GM18511 (cell line): ENCODE results near the gene DCPS.

ENCODE experiments used
- ATAC-seq: cut with Tn5 transposase; IDR thresholded peaks from one replicate; pipeline ENCODE4 v1.9.1; 2021; ENCODE audit warnings: mild to moderate bottlenecking, moderate library complexity; ENCODE audit not compliant: unreplicated experiment

Gene DCPS

DNA sequence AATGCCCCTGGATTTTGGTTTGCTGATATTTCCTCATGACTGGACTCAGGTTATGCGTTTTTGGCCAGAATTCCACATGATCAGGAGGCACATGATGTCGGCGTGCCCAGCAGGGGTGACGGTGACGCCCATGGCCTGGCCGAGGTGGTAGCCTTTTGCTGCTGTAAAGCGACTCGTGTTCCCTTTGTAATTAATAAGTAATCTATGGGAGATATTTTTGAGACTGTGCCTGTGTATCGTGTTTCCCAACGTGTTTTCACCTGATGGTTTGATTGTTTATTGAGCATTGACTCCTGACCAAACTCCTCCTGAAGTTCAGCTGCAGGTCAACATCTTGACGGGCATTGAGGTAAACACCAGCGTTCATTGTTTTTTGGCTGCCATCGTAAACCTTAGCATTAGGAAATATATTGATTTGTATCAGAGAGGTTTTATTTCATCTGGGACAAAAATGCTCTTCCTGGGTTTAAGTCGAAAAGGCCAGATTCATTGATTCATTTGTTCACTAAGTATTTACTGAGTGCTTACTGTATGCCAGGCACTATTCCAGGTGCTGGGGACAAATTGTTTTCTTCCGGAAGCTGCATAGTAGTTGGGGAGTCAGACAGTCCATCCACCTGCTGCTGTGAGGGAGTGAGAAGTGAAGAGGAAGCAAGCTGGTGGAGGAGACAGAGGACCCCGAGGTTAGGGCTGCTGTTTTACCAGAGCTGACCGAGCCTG, 23.6 kb downstream of the DCPS start:
- no peak for ATAC-seq

- no peak for ATAC-seq
These were observed 24.1 kb downstream of the DCPS start for GRCh38 chr11:126328001-126328390.

GRCh38 chr11:126328444-126328843, 24.6 kb downstream of the DCPS start:
- ATAC-seq, result no peak

- no peak for ATAC-seq
These were observed 25.2 kb downstream of the DCPS start for GRCh38 chr11:126328938-126329643.

GRCh38 chr11:126329644-126330211, 25.9 kb downstream of the DCPS start:
- no peak for ATAC-seq

GRCh38 chr11:126331286-126331685, 27.4 kb downstream of the DCPS start:
- ATAC-seq, result no peak

GRCh38 chr11:126332221-126332711, 28.4 kb downstream of the DCPS start:
- no peak for ATAC-seq

- ATAC-seq, result no peak
These were observed 29.3 kb downstream of the DCPS start for GRCh38 chr11:126333142-126333541.

DNA sequence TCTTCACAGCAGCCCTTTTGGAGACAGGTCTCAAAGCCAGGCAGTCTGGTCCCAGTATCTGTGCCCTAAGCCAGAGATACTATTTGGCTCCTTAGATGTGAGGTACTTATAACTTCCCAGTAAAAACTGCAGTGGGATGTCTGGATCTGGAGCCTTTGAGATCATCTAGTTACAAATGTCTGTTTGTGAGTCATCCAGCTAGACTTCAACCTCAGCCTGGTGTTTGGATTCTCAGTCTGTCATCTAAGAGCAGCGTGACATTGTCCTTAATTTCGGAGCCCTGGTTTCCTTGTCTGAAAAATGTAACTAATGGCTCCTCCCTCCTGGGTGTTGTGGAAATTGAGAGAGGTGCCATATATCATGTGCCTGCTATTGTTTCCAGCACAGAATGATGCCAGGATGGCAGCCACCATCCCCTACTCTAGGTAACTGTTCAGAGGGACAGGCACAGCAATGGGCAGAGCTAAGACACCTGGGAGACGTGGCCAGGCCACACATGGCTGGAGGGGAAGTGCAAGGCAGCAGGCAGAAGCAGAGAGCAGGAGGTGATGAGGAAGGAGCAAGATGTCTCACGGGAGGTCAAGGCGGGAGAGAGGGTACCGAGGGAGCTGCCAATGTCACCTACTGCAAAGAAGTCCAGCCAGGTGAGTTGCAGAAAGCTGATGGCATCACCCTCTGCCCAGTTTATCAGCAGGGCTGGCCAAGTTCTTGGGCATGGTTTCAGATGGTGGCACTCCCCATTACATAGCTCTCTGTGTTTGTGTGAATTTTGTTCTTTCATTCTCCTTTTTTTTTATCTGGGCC, 31.0 kb downstream of the DCPS start:
- ATAC-seq, result no peak

GRCh38 chr11:126335463-126335760, 31.6 kb downstream of the DCPS start:
- ATAC-seq, result no peak

DNA sequence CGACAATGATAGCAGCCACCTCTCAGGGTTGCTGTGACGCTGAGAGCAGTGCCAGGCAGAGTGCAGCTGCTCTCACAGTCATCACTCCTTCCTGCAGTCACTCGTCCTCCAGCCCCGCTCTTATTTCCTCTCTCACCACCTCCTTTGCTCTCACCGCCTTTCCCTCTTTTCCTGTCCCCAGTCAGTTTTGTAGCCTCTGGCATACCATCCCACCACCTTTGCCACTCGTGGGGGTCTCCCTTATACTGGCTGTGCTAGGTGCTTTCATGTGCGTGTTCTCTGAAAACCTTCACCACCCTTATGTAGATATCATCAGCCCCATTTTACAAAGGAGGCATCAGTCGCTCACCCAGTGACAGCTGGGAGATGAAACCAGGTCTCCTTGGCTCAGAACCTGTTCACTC, 32.3 kb downstream of the DCPS start:
- ATAC-seq, result no peak

DNA sequence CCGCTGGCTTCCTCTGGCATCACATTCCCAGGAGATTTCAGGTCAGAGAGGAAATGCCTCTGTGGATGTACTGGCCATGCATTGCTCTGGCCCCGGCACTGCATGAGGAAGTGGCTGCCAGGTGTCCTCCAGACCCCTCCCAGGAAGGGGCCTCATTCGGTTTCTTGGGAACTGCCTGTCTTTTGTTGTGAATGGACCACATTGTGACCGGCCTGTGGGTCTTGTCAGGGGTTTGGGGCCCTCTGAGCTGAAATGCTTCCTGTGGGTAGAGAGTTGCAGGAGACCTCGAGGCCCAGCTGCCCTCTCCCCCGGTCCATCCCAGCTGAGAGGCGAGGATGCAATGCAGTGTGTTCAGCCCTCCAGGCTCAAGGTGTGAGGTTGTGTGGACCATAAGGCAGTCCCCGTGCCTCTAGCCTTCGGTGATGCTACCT, 32.8 kb downstream of the DCPS start:
- ATAC-seq, result no peak

GRCh38 chr11:126337126-126337473, 33.2 kb downstream of the DCPS start:
- ATAC-seq, result no peak

DNA sequence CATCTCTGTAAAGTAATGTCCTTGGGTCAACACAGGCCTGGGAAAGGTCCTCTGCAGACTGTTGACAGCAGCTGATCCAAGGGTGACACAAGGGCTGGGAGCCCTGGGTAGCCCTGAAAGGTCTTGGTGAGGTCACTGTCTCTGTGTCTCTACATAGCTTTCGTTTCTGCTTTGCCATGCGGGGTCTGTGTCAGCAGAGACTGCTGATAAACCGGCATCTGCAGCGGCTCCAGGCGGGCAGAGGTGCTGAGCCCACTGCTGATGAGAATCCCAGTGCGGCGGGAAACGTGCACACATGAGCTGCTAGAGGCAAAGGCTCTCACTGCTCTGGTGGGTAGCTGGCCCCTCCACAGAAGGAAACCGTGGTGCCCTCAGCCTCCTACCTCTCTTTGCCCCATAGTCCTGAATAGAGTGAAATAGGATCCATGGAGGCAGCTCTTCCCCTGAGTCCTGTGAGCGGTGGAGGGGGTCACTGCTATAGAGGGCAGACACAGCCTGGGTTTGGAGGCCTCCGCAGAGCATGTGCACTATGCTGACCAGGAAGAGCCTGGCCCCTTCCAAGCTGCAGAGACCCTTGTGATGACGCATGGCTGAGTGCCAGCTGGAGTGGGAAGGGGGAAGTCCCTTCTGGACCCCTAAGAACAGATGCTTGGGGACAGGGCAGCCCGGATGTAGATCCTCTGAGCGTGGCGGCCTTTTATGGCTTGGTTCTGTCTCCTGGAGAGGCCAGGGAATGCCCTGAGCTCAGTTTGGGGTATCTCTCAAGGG, 33.8 kb downstream of the DCPS start:
- ATAC-seq, result no peak

GRCh38 chr11:126338346-126339055, 34.6 kb downstream of the DCPS start:
- no peak for ATAC-seq

DNA sequence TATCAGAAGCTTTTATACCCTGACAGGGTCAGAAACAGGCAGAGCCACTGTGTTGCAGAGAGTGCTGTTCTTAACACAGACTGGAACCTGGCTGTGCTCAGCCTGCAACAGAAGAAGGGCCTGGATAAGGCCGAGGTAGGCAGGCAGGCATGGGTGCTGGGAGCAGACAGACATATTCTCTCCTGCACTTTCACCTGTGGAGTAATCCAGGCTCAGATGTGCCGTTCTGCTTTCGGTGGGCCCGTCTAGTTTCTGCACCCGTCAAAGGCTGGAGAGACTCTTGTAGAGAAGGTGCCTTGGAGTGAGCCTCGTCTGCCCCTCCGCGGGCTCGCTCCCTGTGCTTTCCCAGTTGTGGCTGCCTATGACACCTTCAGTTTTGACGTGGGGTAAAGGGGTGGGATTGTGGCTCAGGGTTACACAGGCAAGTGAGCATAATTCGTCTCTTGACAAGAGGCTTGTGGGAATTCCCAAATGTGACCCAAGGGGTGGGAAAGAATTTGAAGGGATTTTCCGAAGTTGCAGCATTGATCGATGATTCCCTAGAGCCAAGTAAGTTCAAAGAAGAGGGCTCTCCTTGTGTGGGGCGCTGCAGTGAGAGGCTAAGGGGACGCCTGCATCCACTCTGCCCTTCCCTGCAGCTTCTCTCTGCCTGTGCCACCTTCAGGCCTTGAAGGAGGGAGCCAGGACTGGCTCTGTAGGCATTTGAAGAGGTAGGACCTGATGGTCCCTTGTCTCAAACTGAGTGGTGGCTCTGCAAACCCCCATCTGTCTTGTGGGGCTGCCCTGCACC, 35.4 kb downstream of the DCPS start:
- ATAC-seq, result no peak

DNA sequence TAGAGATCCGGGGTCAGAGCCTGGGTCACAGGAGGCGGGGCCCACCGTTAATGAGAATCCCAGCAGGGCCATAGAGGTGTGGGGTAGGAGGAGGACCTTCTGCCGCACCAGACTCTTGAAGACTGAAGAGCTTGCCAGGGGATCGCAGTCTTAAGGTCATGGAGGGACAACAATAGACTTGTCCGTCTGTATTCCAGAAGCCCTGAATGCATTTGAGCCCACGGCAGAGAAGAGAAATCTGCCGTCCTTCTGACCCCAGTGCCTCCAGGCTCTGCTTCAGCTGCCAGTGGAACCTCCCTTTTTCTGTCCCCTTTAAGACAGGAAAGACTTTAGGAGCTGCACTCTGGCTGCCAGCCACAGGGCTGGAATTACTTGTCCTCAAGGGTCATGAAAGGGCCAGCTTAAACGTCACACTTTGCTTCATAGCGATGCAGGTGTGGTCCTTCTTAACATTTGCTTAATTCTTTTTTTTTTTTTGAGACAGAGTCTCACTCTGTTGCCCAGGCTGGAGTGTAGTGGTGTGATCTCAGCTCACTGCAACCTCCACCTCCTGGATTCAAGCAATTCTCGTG, 36.1 kb downstream of the DCPS start:
- ATAC-seq, result no peak

DNA sequence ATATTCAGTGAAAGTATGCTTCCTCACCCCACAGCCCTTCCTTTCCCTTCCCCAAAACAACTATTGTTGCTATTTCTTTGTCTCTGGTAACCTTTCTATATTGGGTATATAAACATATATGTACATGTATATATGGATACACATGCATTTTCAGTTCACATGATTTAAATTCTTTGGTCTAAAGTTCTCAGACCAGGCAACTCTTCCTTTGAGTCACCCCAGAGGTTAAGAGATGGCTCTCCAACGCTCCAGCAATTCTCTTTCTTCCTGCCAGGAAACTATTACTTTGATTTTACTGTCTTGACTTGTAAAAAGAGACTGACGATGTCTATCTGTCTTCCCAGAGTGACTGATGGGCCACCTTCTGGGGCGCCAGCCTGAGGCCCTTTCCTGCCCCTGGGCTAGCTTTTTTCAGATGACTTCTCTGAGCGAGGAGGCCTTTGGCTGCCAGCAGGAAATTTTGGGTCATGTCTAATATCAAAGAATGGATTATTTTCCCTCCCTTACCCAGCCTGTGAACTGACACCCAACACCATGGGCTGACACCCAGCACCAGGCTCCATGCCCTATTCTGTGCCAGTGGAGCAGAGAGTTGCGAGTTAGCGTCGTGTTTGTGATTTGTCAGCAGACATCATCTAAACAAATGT, 37.2 kb downstream of the DCPS start:
- ATAC-seq, result no peak

GRCh38 chr11:126341760-126342161, 37.9 kb downstream of the DCPS start:
- ATAC-seq, result no peak
